ENCODE measurements around the gene ST6GALNAC2. TPM values are rescaled to one million over a fixed set of nuclear protein-coding genes. Genes with fewer than 3 reads are reported as not detected.
"Not testable (repeated sequence)": the region's sequence is repeated elsewhere in the genome, so short reads cannot be mapped to it uniquely, and the experiment has no call there.

ST6GALNAC2 gene
- total and polyA plus RNA-seq, 12 donors = 1.5 to 8.4 (median 5.7) TPM

GRCh38 chr17:76612977-76613851, 27.6 kb upstream of the ST6GALNAC2 start:
- DNase-seq = no peak
- Histone ChIP-seq H3K4me1 (no peaks in the 10 kb centered on the region), H3K27ac (no peak overlapping the region), H3K36me3 (no peaks in the 10 kb centered on the region), H3K27me3 (no peaks in the 10 kb centered on the region), H3K9me3 (peaks cover 0 to 5% (median 0%) of the 10 kb centered on the region in 11 donors), H3K4me3 (no peak overlapping the region)
- TF ChIP-seq CTCF (IDR thresholded peaks at IDR 0.05) = no peak
- 78 to 82% methylated on average over 17 of the region's 17 CpGs for WGBS, 2 donors
- no peak for ATAC-seq
- intact Hi-C loops (cut with DNase I) = no loop called here

- WGBS, 2 donors = 84 to 86% methylated on average over 4 of the region's 4 CpGs
- no peak for ATAC-seq
- no peak for TF ChIP-seq CTCF (IDR thresholded peaks at IDR 0.05)
- no peaks in the 10 kb centered on the region for H3K27me3 ChIP-seq
- H3K36me3 ChIP-seq = no peaks in the 10 kb centered on the region
- no peak overlapping the region for H3K4me3 ChIP-seq
- H3K4me1 ChIP-seq = no peaks in the 10 kb centered on the region
- no peak overlapping the region for H3K27ac ChIP-seq
- no peak for DNase-seq
- H3K9me3 ChIP-seq = peaks cover 0 to 5% (median 0%) of the 10 kb centered on the region in 11 donors
- intact Hi-C loops (cut with DNase I) = no loop called here
Observed at GRCh38 chr17:76612465-76612864, 26.8 kb upstream of the ST6GALNAC2 start.

- Histone ChIP-seq H3K4me1 (no peaks in the 10 kb centered on the region), H3K4me3 (no peak overlapping the region), H3K9me3 (peaks cover 0 to 5% (median 0%) of the 10 kb centered on the region in 11 donors), H3K27ac (no peak overlapping the region), H3K27me3 (no peaks in the 10 kb centered on the region), H3K36me3 (no peaks in the 10 kb centered on the region)
- no peak for TF ChIP-seq CTCF (IDR thresholded peaks at IDR 0.05)
- no peak for DNase-seq
- 85 to 95% methylated on average over 4 of the region's 4 CpGs for WGBS, 2 donors
- intact Hi-C loops (cut with DNase I) = no loop called here
- ATAC-seq = no peak
Observed at GRCh38 chr17:76611758-76612157, 26.1 kb upstream of the ST6GALNAC2 start.

- DNase-seq; intact Hi-C loops (cut with DNase I); ATAC-seq; H3K4me3 ChIP-seq; H3K27ac ChIP-seq; H3K9me3 ChIP-seq; H3K27me3 ChIP-seq; H3K4me1 ChIP-seq; H3K36me3 ChIP-seq: not testable (repeated sequence)
- 70 to 71% methylated on average over 13 of the region's 13 CpGs for WGBS, 2 donors
Observed at GRCh38 chr17:76611080-76611749, 25.6 kb upstream of the ST6GALNAC2 start.

- H3K27me3 ChIP-seq; H3K27ac ChIP-seq; H3K36me3 ChIP-seq; ATAC-seq; H3K4me3 ChIP-seq; H3K9me3 ChIP-seq; intact Hi-C loops (cut with DNase I); DNase-seq; H3K4me1 ChIP-seq: not testable (repeated sequence)
- 80 to 83% methylated on average over 1 of the region's 1 CpG for WGBS, 2 donors
Observed at GRCh38 chr17:76606685-76607084, 21.0 kb upstream of the ST6GALNAC2 start.
